Tibial nerve (tissue), 4 donors: ENCODE data around the gene RAPGEF6.

Experiments used
- EP300 ChIP-seq, 2 donors: sonication (generic); formaldehyde crosslinking; IDR thresholded peaks; one replicate each; pipeline ENCODE4 v1.6.1; 2017; ENCODE audit warnings: antibody characterized with exemption in 2 of 2, mild to moderate bottlenecking in 1 of 2
- POLR2A ChIP-seq, 2 donors: fragments of 450-650 bp; IDR thresholded peaks; one replicate each; pipeline ENCODE4 v1.6.1; 2017; ENCODE audit warnings: antibody characterized with exemption in 2 of 2, mild to moderate bottlenecking in 2 of 2, moderate library complexity in 2 of 2
- TF ChIP-seq, protein P1 (sequence below), 5 experiments: fragments of 200-600 bp in 3 of 5; fragments of 450-650 bp in 2 of 5; sonication (generic) in 3 of 5; IDR thresholded peaks; one replicate each; pipeline ENCODE4 v1.5.1; 2016 to 2019; ENCODE audit warnings: antibody characterized with exemption in 5 of 5, mild to moderate bottlenecking in 3 of 5, moderate library complexity in 2 of 5

DNA sequence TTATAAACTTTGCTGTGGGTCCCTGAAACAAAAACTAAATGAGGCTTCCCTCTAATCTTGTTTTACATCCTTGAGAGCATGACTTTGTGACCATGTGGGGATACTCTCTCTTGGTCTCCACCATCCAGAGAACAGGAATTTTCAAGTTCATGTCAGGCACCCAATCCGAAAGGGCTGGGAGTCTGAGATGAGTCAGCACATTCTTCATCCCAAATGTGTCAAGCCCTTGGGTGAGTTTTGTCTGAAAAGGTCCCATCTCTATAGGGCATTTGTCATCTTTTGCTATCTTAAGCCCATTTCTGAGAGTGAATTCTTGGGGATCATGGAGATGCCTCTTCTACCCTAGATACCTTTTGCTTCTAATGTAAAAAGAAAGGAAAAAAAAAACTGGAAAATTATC lies 26.9 kb upstream of the RAPGEF6 start:
- TF ChIP-seq, protein P1, sequence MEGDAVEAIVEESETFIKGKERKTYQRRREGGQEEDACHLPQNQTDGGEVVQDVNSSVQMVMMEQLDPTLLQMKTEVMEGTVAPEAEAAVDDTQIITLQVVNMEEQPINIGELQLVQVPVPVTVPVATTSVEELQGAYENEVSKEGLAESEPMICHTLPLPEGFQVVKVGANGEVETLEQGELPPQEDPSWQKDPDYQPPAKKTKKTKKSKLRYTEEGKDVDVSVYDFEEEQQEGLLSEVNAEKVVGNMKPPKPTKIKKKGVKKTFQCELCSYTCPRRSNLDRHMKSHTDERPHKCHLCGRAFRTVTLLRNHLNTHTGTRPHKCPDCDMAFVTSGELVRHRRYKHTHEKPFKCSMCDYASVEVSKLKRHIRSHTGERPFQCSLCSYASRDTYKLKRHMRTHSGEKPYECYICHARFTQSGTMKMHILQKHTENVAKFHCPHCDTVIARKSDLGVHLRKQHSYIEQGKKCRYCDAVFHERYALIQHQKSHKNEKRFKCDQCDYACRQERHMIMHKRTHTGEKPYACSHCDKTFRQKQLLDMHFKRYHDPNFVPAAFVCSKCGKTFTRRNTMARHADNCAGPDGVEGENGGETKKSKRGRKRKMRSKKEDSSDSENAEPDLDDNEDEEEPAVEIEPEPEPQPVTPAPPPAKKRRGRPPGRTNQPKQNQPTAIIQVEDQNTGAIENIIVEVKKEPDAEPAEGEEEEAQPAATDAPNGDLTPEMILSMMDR (IDR thresholded peaks at IDR 0.05): no peak
- TF ChIP-seq POLR2A (IDR thresholded peaks at IDR 0.05) (no peak), EP300 (IDR thresholded peaks at IDR 0.05) (no peak)
